GM13976 (cell line): ENCODE data around the gene SYNPR.

ENCODE experiments used
- DNase-seq: peaks from one replicate; pipeline ENCODE4 v3.0.0; 2012; ENCODE audit warnings: low spot score
- CTCF ChIP-seq: IDR thresholded peaks from 2 replicates; pipeline ENCODE4 v1.5.1; 2012; ENCODE audit warnings: borderline replicate concordance, mild to moderate bottlenecking; ENCODE audit not compliant: insufficient read depth; ENCODE audit errors: extremely low read depth, missing control alignments, control extremely low read depth
- in situ Hi-C: fragments of 300-500 bp; cut with MboI; formaldehyde crosslinking; loops from one replicate; pipeline ENCODE4 v1.12.0; 2022; ENCODE audit warnings: low sequenced_read_pairs, mixed read lengths, inconsistent platforms; ENCODE audit not compliant: unreplicated experiment

Gene SYNPR

GRCh38 chr3:63521657-63522056, 243.5 kb downstream of the SYNPR start:
- in situ Hi-C loops, result no loop called here
- TF ChIP-seq CTCF, result no peak
- DNase-seq, result no peak

- in situ Hi-C loops, result no loop called here
- no peak for DNase-seq
These were observed 245.0 kb downstream of the SYNPR start for GRCh38 chr3:63523100-63523499.

GRCh38 chr3:63528325-63529000, 250.4 kb downstream of the SYNPR start:
- no peak for TF ChIP-seq CTCF
- no peak for DNase-seq
- in situ Hi-C loops, result no loop called here

More at GRCh38 chr3:63523100-63523499, 245.0 kb downstream of the SYNPR start:
- TF ChIP-seq CTCF, result no peak

- TF ChIP-seq CTCF, result no peak
- in situ Hi-C loops, result no loop called here
- no peak for DNase-seq
These were observed 254.4 kb downstream of the SYNPR start for GRCh38 chr3:63532521-63532920.

- in situ Hi-C loops, result no loop called here
- TF ChIP-seq CTCF, result no peak
- DNase-seq, result no peak
These were observed 260.8 kb downstream of the SYNPR start for GRCh38 chr3:63538919-63539318.

- TF ChIP-seq CTCF, result no peak
- in situ Hi-C loops, result no loop called here
- no peak for DNase-seq
These were observed 277.7 kb downstream of the SYNPR start for GRCh38 chr3:63555767-63556166.
